ENCODE data around the gene DYNAP. TPM values are rescaled to one million over a fixed set of nuclear protein-coding genes. Genes with fewer than 3 reads are reported as not detected.

The DYNAP gene
- total and polyA plus RNA-seq, 2 of the 13 experiments (the other 11 are each of a cell fraction or from before 2014, with no cell fraction given) = not detected

DNA sequence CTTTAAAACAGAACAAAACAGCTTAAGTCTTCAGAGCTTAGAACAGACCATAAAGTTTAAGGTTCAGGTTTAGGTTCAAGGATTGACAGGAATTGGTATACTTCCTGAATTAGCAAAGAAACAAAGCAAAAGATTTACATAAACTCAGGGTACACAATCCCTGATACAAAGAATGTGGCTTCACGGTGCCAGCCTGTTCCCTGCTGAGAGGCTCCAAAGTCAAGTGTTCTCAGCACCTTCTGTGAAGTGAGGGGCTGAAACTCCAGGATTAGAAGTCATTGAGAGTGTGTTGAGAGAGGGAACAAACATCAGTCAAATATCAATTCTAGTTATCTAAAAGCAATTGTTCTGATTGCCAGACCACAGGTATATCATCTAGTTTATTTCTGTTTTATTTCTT is 35.7 kb downstream of the DYNAP start:
- no peak for TF ChIP-seq SALL1 (CRISPR knock-in tag; IDR thresholded peaks at IDR 0.05)
- no peak for TF ChIP-seq SOX13 (IDR thresholded peaks at IDR 0.05)
- no peak for TF ChIP-seq SOX13 (CRISPR knock-in tag; conservative IDR thresholded peaks at IDR 0.05 in 1 of 2, IDR thresholded peaks at IDR 0.05 in 1 of 2)
- TF ChIP-seq, protein P1, sequence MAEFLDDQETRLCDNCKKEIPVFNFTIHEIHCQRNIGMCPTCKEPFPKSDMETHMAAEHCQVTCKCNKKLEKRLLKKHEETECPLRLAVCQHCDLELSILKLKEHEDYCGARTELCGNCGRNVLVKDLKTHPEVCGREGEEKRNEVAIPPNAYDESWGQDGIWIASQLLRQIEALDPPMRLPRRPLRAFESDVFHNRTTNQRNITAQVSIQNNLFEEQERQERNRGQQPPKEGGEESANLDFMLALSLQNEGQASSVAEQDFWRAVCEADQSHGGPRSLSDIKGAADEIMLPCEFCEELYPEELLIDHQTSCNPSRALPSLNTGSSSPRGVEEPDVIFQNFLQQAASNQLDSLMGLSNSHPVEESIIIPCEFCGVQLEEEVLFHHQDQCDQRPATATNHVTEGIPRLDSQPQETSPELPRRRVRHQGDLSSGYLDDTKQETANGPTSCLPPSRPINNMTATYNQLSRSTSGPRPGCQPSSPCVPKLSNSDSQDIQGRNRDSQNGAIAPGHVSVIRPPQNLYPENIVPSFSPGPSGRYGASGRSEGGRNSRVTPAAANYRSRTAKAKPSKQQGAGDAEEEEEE (CRISPR knock-in tag; IDR thresholded peaks at IDR 0.05; ENCODE audit: borderline replicate concordance) = no peak
- TF ChIP-seq PBX3 (CRISPR knock-in tag; IDR thresholded peaks at IDR 0.05; ENCODE audit: borderline replicate concordance) = no peak
- TF ChIP-seq DNMT1 (CRISPR knock-in tag; IDR thresholded peaks at IDR 0.05) = no peak
- no peak for TF ChIP-seq ZNF737 (CRISPR knock-in tag; IDR thresholded peaks at IDR 0.05; ENCODE audit: borderline replicate concordance)
- WGBS (ENCODE audit: low lambda C conversion rate) = 0% methylated on average over 1 of the region's 1 CpG
- H3K4me2 ChIP-seq (ENCODE audit: low read depth, low read length) = no peak overlapping the region
- H3K9ac ChIP-seq (ENCODE audit: insufficient read depth, low read depth, low read length) = no peak overlapping the region
- H2AFZ ChIP-seq (ENCODE audit: low read length) = no peak overlapping the region
- H3K27ac ChIP-seq (ENCODE audit: extremely low read length, insufficient read depth, low read length) = no peak overlapping the region
- CTCF ChIA-PET (ENCODE audit: low intra/inter-chr PET ratio, low total read pairs) = no interaction called here
- no peaks in the 10 kb centered on the region for H4K20me1 ChIP-seq (ENCODE audit: insufficient read depth, low read length)
- 0 out of 2 replicates have a peak, but pooled peaks cover 6% of the 10 kb centered on the region for H3K9me3 ChIP-seq (ENCODE audit: low read length)
- intact Hi-C loops (cut with micrococcal nuclease; ENCODE audit: unreplicated experiment) (no loop called here), in situ Hi-C loops (cut with HindIII; ENCODE audit: extremely low pct_ligation_motif_present, low pct_unique_long_range_greater_than_20kb) (no loop called here)
- H3K79me2 ChIP-seq (ENCODE audit: insufficient read depth, low read length) = no peaks in the 10 kb centered on the region
- no TSS peak for BruUV-seq (replicated peaks)
- no peak for DNase-seq (ENCODE audit: low spot score)
- POLR2A ChIA-PET = no interaction called here
- H3K36me3 ChIP-seq (replicated peaks in 1 of 2; ENCODE audit: control insufficient read depth in 1 of 2, insufficient read depth in 2 of 2, low read length in 2 of 2) = no peaks in the 10 kb centered on the region
- H3K4me1 ChIP-seq (ENCODE audit: insufficient read depth, low read length) = no peaks in the 10 kb centered on the region
- H3K4me3 ChIP-seq (replicated peaks in 1 of 3; ENCODE audit: insufficient read depth in 1 of 3, low read depth in 2 of 3, low read length in 3 of 3) = no peak overlapping the region
- FAIRE-seq = no peak
- no peak for ATAC-seq
- no peaks in the 10 kb centered on the region for H3K27me3 ChIP-seq (ENCODE audit: control insufficient read depth in 1 of 2, insufficient read depth in 2 of 2, low read length in 2 of 2)
